ENCODE results near the gene DNAH2. TPM values are rescaled to one million over a fixed set of nuclear protein-coding genes. Genes with fewer than 3 reads are reported as not detected.

The DNAH2 gene
- total and polyA plus RNA-seq, 2 of the 13 experiments (the other 11 are each of a cell fraction or from before 2014, with no cell fraction given) = not detected

- TF ChIP-seq ISL2 (CRISPR knock-in tag; IDR thresholded peaks at IDR 0.05) = peak; percentile 39; the same call in 1 of the 2 replicates
- TF ChIP-seq HOXA5 (CRISPR knock-in tag; IDR thresholded peaks at IDR 0.05) = 0 out of 2 replicates have a peak, but pooled peaks have one; percentile 29
- no peak for TF ChIP-seq STAG1 (CRISPR knock-in tag; IDR thresholded peaks at IDR 0.05)
- peak; percentile 99 for TF ChIP-seq PRDM10 (CRISPR knock-in tag; IDR thresholded peaks at IDR 0.05; ENCODE audit: low read depth)
- no peak for TF ChIP-seq STAT5B (CRISPR knock-in tag; IDR thresholded peaks at IDR 0.05)
- no peak for TF ChIP-seq ZNF44 (CRISPR knock-in tag; IDR thresholded peaks at IDR 0.05)
- TF ChIP-seq ZNF275 (CRISPR knock-in tag; IDR thresholded peaks at IDR 0.05; ENCODE audit: borderline replicate concordance) = 0 out of 2 replicates have a peak, but pooled peaks have one; percentile 4
- peak; percentile 10; the same call in 1 of the 2 replicates for TF ChIP-seq FOXA3 (CRISPR knock-in tag; IDR thresholded peaks at IDR 0.05)
- TF ChIP-seq KDM5A (IDR thresholded peaks at IDR 0.05; ENCODE audit: borderline replicate concordance, low read length) = peak; percentile 61
- 0 out of 2 replicates have a peak, but pooled peaks have one; percentile 25 for TF ChIP-seq DR1 (CRISPR knock-in tag; IDR thresholded peaks at IDR 0.05)
- 0 out of 2 replicates have a peak, but pooled peaks have one; percentile 13 for TF ChIP-seq DMAP1 (CRISPR knock-in tag; IDR thresholded peaks at IDR 0.05)
- TF ChIP-seq HNF1B (CRISPR knock-in tag; IDR thresholded peaks at IDR 0.05) = no peak
- TF ChIP-seq SNAPC5 (CRISPR knock-in tag; IDR thresholded peaks at IDR 0.05; ENCODE audit: borderline replicate concordance) = 0 out of 2 replicates have a peak, but pooled peaks have one; percentile 23
- 0 out of 2 replicates have a peak, but pooled peaks have one; percentile 90 for TF ChIP-seq ZNF510 (CRISPR knock-in tag; IDR thresholded peaks at IDR 0.05; ENCODE audit: low read depth)
- peak; percentile 23; the same call in 1 of the 2 replicates for TF ChIP-seq SALL1 (CRISPR knock-in tag; IDR thresholded peaks at IDR 0.05)
- TF ChIP-seq DNMT1 (CRISPR knock-in tag; IDR thresholded peaks at IDR 0.05) = no peak
- TF ChIP-seq ZNF432 (CRISPR knock-in tag; IDR thresholded peaks at IDR 0.05; ENCODE audit: borderline replicate concordance) = no peak
- no peak; the same call in 1 of the 2 replicates for TF ChIP-seq MXD1 (CRISPR knock-in tag; IDR thresholded peaks at IDR 0.05)
Measured at GRCh38 chr17:7686222-7687071, 31.1 kb upstream of the DNAH2 start (continued).
